Mucosa of stomach (tissue), 1 donor: ENCODE results near the gene SLC7A5.
"Not testable (repeated sequence)": the region's sequence is repeated elsewhere in the genome, so short reads cannot be mapped to it uniquely, and the experiment has no call there.

Experiments
- H3K27me3 ChIP-seq: one replicate; pipeline ENCODE4 v1.7.0; 2013; ENCODE audit warnings: mild to moderate bottlenecking, low read length; ENCODE audit not compliant: control insufficient read depth, insufficient read depth
- H3K36me3 ChIP-seq: one replicate; pipeline ENCODE4 v1.7.0; 2013; ENCODE audit warnings: low read length; ENCODE audit not compliant: control insufficient read depth, insufficient read depth
- H3K4me1 ChIP-seq: one replicate; pipeline ENCODE4 v1.7.0; 2013; ENCODE audit warnings: mild to moderate bottlenecking, low read length; ENCODE audit not compliant: control insufficient read depth, insufficient read depth
- H3K4me3 ChIP-seq: one replicate; pipeline ENCODE4 v1.7.0; 2013; ENCODE audit warnings: low read length
- H3K9ac ChIP-seq: one replicate; pipeline ENCODE4 v1.7.0; 2013; ENCODE audit warnings: mild to moderate bottlenecking, low read length, moderate library complexity
- H3K9me3 ChIP-seq: one replicate; pipeline ENCODE4 v1.7.0; 2013; ENCODE audit warnings: mild to moderate bottlenecking, low read length, moderate library complexity; ENCODE audit not compliant: control insufficient read depth
- donor health status: Pancreatic carcinoma.

Gene SLC7A5

DNA sequence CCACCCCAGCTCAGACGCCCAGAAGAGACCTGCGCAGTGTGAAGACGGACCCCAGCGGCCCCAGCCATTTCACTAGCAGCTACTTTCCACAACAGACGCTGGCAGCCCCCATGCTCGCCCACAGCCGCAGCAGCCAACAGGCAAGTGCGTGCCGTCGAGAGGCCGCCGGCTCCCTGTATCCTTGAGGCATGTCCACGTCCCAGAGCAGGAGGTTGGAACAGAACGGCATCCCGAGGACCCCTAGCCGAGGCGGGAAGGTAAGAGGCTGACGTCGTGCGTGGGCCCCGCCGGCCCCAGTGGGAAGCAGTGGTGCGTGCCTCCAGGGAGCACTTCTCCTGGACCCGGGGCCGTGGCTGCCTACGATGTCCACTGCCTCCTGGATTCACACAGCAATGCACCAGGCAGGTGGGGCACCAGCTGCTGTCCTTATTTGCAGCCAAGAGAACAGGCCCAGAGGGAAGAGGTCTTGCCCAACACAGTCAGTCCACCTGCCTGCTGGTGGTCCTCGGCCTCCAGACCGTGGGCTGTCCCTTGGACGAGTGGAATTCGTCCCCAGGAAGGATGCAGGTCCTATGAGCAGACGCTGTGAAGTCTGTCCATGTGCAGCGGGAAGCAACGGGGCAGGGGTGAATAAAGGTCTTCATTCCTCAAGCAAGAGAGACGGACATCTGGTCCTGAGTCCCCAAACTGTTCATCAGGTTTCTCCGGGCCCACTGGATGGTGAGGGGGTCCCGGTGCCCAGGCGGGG, 38.5 kb downstream of the SLC7A5 start:
- no peaks in the 10 kb centered on the region for H3K4me1 ChIP-seq
- H3K36me3 ChIP-seq = no peaks in the 10 kb centered on the region
- no peak overlapping the region for H3K4me3 ChIP-seq
- H3K9ac ChIP-seq = no peak overlapping the region
- H3K27me3 ChIP-seq = peaks cover 3% of the 10 kb centered on the region
- no peaks in the 10 kb centered on the region for H3K9me3 ChIP-seq

DNA sequence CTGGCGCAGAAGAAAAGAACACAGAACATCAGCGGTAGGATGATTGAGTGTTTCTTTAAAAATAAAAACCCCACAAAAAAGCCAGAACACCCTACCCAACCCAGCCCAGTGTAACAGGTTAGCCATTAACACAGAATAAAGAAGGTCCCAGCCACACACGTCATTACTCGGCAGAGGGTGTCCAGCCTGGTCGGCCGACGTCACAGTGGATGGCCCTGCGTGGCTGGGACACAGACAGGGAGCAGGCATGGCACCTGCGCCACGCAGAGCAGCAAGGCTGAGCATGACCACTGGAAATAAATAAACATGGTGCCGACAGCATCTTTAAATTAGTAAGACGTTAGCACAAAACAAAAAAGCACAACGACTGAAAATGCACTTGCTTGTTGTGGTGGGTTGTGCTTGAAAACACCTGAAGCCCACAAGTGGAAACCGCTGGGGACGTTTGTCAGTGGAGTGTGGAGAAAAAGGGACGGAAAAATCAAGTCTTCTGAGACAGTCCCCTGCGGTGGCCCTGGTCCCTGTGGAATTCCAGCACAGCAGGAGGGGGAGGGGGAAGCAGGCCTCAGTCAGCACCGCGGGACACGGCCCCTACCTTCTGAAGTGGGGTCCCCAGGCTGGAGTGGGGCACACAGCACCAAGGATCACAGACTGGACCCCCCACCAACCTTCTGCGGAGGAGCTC, 39.2 kb downstream of the SLC7A5 start:
- H3K27me3 ChIP-seq = peaks cover 5% of the 10 kb centered on the region
- no peaks in the 10 kb centered on the region for H3K36me3 ChIP-seq
- no peak overlapping the region for H3K9ac ChIP-seq
- no peaks in the 10 kb centered on the region for H3K4me1 ChIP-seq
- no peaks in the 10 kb centered on the region for H3K9me3 ChIP-seq
- H3K4me3 ChIP-seq = no peak overlapping the region

DNA sequence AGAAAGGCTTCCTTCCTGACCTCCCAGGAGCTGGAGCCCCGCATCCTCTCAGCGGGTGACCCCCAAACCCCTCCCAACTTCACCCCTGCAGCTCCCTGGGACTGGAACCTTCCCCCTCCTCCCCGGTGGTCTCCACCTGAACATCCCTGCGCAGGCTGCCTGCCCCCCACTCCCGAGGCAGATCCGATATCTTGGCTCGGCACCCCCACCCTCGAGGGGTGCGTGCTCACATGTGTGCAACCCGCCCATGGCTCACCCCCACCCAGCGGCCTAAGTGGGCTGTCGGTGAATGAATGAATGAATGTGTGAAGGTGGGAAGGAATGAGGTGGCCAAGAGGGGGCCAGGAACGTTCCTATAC, 39.7 kb downstream of the SLC7A5 start:
- H3K27me3 ChIP-seq = peaks cover 8% of the 10 kb centered on the region
- no peak overlapping the region for H3K9ac ChIP-seq
- no peaks in the 10 kb centered on the region for H3K9me3 ChIP-seq
- no peaks in the 10 kb centered on the region for H3K36me3 ChIP-seq
- H3K4me3 ChIP-seq = no peak overlapping the region
- no peaks in the 10 kb centered on the region for H3K4me1 ChIP-seq

DNA sequence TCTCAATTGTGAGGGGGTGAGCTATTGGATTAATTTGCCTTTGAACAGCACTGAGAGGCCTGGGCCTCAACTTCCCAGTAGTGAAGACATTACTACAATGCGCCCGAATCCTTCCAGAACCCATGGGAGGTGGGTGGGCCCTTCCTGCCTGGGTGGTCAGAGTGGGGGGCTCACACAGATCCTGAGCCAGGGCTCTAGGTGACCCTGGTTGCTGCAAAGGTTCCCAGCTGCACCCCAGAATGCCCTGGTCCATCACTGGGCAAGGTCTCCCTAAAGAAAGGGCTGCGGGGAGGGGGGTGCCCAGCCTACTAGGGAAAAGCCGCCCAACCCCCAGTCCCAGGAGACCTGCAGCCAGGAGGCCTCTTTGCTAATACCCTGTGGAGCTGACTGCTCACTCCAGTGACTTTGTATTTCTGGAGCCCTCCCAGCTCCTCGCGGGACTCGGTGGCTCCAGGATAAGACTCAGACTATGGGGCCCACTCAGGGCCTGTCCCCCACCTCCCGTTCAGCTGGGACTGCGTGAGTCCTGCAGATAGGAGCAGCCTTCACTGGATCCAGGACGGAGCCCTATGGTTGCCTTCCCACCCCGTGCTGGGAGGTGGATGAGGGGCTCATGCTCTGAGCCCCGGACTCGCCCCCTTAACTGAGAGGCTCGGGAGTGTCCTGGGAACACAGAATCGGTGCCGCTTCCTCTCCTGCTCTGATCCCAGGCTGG, 40.2 kb downstream of the SLC7A5 start:
- no peaks in the 10 kb centered on the region for H3K4me1 ChIP-seq
- no peaks in the 10 kb centered on the region for H3K9me3 ChIP-seq
- H3K27me3 ChIP-seq = peaks cover 12% of the 10 kb centered on the region
- no peaks in the 10 kb centered on the region for H3K36me3 ChIP-seq
- H3K9ac ChIP-seq = no peak overlapping the region
- no peak overlapping the region for H3K4me3 ChIP-seq

DNA sequence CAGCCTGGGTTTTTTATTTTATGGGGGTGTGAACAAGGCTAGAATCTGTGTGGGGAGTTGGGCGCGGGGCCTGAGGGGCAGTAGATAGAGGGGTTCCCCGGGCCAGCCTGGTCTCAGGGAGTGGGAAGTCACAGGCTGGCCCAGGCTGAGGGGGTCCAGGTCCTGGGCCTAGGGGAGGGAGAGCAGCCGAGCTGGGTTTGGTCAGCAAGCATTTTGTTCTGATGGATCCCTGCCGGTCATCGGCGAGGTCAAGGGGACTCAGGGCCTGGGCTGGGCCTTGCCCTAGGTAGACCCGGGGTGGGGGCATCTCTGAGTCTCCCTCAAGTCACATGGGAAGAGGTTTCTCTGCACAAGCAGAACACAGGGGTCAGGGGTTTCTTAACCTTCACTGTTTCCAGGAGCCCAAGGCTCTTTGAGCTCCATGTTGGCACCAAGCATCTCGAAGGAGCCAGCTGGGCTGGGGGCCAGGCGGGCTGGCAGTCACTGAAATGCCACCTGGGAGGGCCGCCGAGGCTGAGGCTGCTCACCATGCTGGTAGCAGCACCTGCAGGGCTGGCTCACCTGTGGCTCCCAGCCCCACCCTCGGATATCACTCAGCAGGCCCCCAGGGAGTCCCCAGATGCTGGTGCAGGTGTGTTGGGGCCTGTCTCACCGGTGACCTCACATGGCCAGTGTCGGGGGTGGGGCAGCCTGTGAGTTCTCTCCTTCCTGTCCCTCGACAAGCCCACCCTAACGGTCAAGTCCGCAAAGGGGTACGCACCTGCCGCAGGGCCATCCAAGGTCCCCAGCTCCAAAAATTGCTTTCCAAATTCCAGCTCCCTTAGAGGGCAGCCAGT, 41.0 kb downstream of the SLC7A5 start:
- Histone ChIP-seq H3K9me3 (no peaks in the 10 kb centered on the region), H3K9ac (no peak overlapping the region), H3K4me1 (no peaks in the 10 kb centered on the region), H3K27me3 (peaks cover 12% of the 10 kb centered on the region), H3K36me3 (no peaks in the 10 kb centered on the region), H3K4me3 (no peak overlapping the region)

DNA sequence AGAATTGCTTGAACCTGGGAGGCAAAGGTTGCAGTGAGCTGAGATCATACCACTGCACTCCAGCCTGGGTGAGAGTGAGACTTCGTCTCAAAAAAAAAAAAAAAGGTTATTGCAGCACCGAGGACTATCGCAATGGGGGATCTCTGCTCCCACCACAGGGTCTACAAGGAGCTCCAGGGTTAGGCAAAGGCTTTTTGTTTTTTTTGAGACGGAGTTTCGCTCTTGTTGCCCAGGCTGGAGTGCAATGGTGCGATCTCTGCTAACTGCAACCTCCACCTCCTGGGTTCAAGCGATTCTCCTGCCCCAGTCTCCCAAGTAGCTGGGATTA, 41.8 kb downstream of the SLC7A5 start:
- H3K9me3 ChIP-seq, H3K36me3 ChIP-seq, H3K4me3 ChIP-seq, H3K9ac ChIP-seq, H3K4me1 ChIP-seq: not testable (repeated sequence)
- peaks cover 15% of the 10 kb centered on the region for H3K27me3 ChIP-seq

DNA sequence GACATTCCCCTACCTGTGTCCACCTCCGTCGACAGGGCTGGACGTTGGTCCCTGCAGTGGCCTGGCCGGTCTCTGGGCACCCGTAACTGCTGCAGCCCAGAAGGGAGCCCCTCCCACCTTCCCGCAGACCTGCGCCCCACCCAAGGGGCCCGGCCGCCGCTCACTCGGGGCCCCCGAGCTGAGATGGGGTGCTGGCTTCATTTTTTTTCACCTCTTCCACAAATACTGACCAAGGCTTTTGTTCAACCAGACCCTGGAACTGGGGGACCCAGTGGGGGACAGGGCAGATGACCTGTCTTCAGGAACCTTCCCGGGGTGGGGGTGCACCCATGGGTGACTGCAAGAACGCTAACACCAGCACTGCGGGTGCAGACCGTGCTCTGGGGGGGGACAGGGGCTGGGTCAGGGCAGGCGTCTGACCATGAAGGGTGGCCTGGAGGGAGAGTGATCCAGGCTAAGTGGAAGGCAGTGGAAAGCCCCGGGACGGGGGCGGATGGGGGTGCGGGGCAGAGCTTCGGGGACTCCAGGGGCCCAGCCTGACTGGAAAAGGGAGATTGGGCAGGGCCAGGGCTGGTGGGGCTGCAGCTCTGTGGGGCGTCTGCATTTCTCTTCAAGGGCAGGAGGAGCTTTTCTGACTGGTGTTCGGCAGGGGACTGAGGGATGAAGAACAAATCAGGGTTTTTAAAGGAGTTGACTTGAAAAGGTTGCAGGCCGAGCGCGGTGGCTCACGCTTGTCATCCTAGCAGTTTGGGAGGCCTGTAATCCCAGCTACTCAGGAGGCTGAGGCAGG, 42.3 kb downstream of the SLC7A5 start:
- Histone ChIP-seq H3K9me3 (no peaks in the 10 kb centered on the region), H3K4me3 (no peak overlapping the region), H3K27me3 (peaks cover 15% of the 10 kb centered on the region), H3K36me3 (no peaks in the 10 kb centered on the region), H3K4me1 (no peaks in the 10 kb centered on the region), H3K9ac (no peak overlapping the region)

DNA sequence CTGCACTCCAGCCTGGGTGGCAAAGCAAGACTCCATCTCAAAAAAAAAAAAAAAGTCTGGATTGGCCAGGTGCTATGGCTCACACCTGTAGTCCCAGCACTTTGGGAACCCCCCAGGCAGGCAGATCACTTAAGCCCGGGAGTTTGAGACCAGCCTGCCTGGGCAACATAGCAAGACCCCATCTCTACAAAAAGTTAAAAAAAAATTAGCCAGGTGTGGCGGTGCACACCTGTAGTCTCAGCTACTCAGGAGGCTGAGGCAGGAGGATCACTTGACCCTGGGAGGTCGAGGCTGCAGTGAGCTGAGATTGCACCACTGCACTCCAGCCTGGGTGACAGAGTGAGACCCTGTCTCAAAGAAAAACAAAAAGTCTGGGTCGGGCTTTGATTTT, 42.9 kb downstream of the SLC7A5 start:
- H3K9me3 ChIP-seq, H3K4me3 ChIP-seq, H3K4me1 ChIP-seq: not testable (repeated sequence)

DNA sequence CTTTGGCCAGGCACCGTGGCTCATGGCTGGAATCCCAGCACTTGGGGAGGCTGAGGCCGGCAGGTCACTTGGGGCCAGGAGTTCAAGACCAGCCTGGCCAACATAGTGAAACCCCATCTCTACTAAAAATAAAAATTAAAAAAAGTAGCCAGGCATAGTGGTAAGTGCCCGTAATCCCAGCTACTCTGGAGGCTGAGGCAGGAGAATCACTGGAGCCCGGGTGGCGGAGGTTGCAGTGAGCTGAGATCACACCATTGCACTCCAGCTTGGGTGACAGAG, 43.5 kb downstream of the SLC7A5 start:
- not testable (repeated sequence) for H3K9ac ChIP-seq, H3K4me3 ChIP-seq, H3K36me3 ChIP-seq, H3K4me1 ChIP-seq, H3K9me3 ChIP-seq
- H3K27me3 ChIP-seq = peaks cover 15% of the 10 kb centered on the region

More for the DNA sequence above, 42.9 kb downstream of the SLC7A5 start:
- H3K27me3 ChIP-seq = peaks cover 15% of the 10 kb centered on the region
- not testable (repeated sequence) for H3K36me3 ChIP-seq, H3K9ac ChIP-seq

DNA sequence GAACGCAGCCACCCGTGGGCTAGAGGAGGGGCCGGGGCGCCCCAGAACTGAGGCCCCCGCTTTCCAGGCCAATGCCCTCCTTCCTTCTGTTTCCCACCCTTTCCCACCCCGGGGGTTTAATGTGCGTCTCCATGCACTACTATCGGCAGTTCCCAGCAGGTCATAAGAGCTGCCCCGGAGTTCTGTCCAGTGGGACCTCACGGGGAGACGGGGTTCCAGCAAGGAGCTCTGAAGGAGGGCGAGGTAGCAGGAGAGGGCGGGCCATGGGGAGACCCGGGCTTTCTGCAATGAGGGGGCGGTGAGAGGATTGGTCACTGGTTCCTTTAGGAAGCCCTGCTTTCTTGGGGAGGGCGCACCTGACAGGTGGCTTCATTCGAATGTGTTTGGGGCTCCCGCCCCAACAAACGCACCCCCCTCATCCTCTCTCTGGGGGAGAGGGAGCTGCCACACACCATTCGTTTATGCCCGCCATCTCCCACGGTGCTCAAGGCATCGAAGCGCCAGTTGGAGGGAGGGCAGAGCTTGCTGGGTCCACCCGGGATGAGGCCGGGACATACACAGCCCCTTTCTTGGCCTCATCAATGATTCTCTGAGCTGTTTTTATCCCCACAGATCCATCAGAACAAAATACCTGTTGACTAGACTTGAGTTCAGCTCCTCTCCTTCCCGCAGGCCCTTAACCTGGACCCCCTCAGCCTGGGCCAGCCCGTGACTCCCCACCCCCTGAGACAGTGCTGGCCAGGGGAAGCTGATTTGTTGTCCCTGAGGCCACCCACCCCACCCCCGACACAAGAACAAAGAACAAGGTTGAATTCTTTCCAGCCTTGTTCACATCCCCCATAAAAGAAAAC, 44.1 kb downstream of the SLC7A5 start:
- Histone ChIP-seq H3K27me3 (peaks cover 15% of the 10 kb centered on the region), H3K4me3 (no peak overlapping the region), H3K36me3 (no peaks in the 10 kb centered on the region), H3K9me3 (no peaks in the 10 kb centered on the region), H3K9ac (no peak overlapping the region), H3K4me1 (no peaks in the 10 kb centered on the region)
